Measurements from ENCODE around the gene GALNT17.

The GALNT17 gene

GRCh38 chr7:71439321-71439720, 307.4 kb downstream of the GALNT17 start:
- no peaks in the 10 kb centered on the region for H3K27me3 Mint-ChIP-seq
- peaks cover 0 to 25% of the 10 kb centered on the region in 2 donors for H3K9me3 Mint-ChIP-seq
- no peak for DNase-seq
- no peak for ATAC-seq
- no peak overlapping the region for H3K27ac Mint-ChIP-seq
- peaks cover 11% of the 10 kb centered on the region for H3K4me1 Mint-ChIP-seq
- H3K4me3 Mint-ChIP-seq = no peak overlapping the region

- Mint-ChIP-seq H3K27ac (peak overlapping the region in 1 of 2 donors; percentile 19), H3K27me3 (no peaks in the 10 kb centered on the region), H3K9me3 (peaks cover 4 to 35% of the 10 kb centered on the region in 2 donors), H3K4me1 (peaks cover 11% of the 10 kb centered on the region), H3K4me3 (no peak overlapping the region)
- ATAC-seq (no peak), DNase-seq (no peak)
Observed at GRCh38 chr7:71442492-71443190, 310.7 kb downstream of the GALNT17 start.

- peaks cover 11% of the 10 kb centered on the region for H3K4me1 Mint-ChIP-seq
- peaks cover 8 to 40% of the 10 kb centered on the region in 2 donors for H3K9me3 Mint-ChIP-seq
- ATAC-seq (no peak), DNase-seq (no peak)
- no peak overlapping the region for H3K27ac Mint-ChIP-seq
- no peak overlapping the region for H3K4me3 Mint-ChIP-seq
- no peaks in the 10 kb centered on the region for H3K27me3 Mint-ChIP-seq
Observed at GRCh38 chr7:71443191-71443530, 311.2 kb downstream of the GALNT17 start.

GRCh38 chr7:71444130-71444529, 312.2 kb downstream of the GALNT17 start:
- ATAC-seq = no peak
- H3K4me3 Mint-ChIP-seq = no peak overlapping the region
- DNase-seq = no peak
- no peak overlapping the region for H3K27ac Mint-ChIP-seq
- peaks cover 12 to 45% of the 10 kb centered on the region in 2 donors for H3K9me3 Mint-ChIP-seq
- peaks cover 11% of the 10 kb centered on the region for H3K4me1 Mint-ChIP-seq
- H3K27me3 Mint-ChIP-seq = no peaks in the 10 kb centered on the region

GRCh38 chr7:71453630-71454029, 321.7 kb downstream of the GALNT17 start:
- H3K4me3 Mint-ChIP-seq = no peak overlapping the region
- H3K9me3 Mint-ChIP-seq = peaks cover 0 to 10% of the 10 kb centered on the region in 2 donors
- ATAC-seq (no peak), DNase-seq (no peak)
- no peaks in the 10 kb centered on the region for H3K27me3 Mint-ChIP-seq
- H3K4me1 Mint-ChIP-seq = no peaks in the 10 kb centered on the region
- no peak overlapping the region for H3K27ac Mint-ChIP-seq

GRCh38 chr7:71454981-71455380, 323.0 kb downstream of the GALNT17 start:
- no peak overlapping the region for H3K4me3 Mint-ChIP-seq

GRCh38 chr7:71457021-71457420, 325.1 kb downstream of the GALNT17 start:
- DNase-seq (no peak), ATAC-seq (no peak)
- H3K27ac Mint-ChIP-seq = no peak overlapping the region
- peaks cover 1 to 13% of the 10 kb centered on the region in 2 donors for H3K9me3 Mint-ChIP-seq
- no peaks in the 10 kb centered on the region for H3K4me1 Mint-ChIP-seq
- no peak overlapping the region for H3K4me3 Mint-ChIP-seq
- no peaks in the 10 kb centered on the region for H3K27me3 Mint-ChIP-seq

More at GRCh38 chr7:71454981-71455380, 323.0 kb downstream of the GALNT17 start:
- ATAC-seq (no peak), DNase-seq (no peak)
- H3K27me3 Mint-ChIP-seq = no peaks in the 10 kb centered on the region
- H3K27ac Mint-ChIP-seq = no peak overlapping the region
- peaks cover 0 to 10% of the 10 kb centered on the region in 2 donors for H3K9me3 Mint-ChIP-seq
- H3K4me1 Mint-ChIP-seq = no peaks in the 10 kb centered on the region

- H3K9me3 Mint-ChIP-seq = peaks cover 11 to 23% of the 10 kb centered on the region in 2 donors
- no peak overlapping the region for H3K4me3 Mint-ChIP-seq
- ATAC-seq (no peak), DNase-seq (no peak)
- H3K27ac Mint-ChIP-seq = peak overlapping the region in 1 of 2 donors; percentile 20
- H3K4me1 Mint-ChIP-seq = no peaks in the 10 kb centered on the region
- no peaks in the 10 kb centered on the region for H3K27me3 Mint-ChIP-seq
Observed at GRCh38 chr7:71457846-71458590, 326.1 kb downstream of the GALNT17 start.

GRCh38 chr7:71459132-71459531, 327.2 kb downstream of the GALNT17 start:
- H3K27me3 Mint-ChIP-seq = no peaks in the 10 kb centered on the region
- peaks cover 14 to 25% of the 10 kb centered on the region in 2 donors for H3K9me3 Mint-ChIP-seq
- DNase-seq (no peak), ATAC-seq (no peak)
- no peaks in the 10 kb centered on the region for H3K4me1 Mint-ChIP-seq
- H3K27ac Mint-ChIP-seq = no peak overlapping the region
- no peak overlapping the region for H3K4me3 Mint-ChIP-seq

GRCh38 chr7:71461572-71461971, 329.6 kb downstream of the GALNT17 start:
- Mint-ChIP-seq H3K4me3 (no peak overlapping the region), H3K4me1 (no peaks in the 10 kb centered on the region), H3K27ac (peak overlapping the region in 1 of 2 donors; percentile 75), H3K27me3 (no peaks in the 10 kb centered on the region), H3K9me3 (peaks cover 15 to 25% of the 10 kb centered on the region in 2 donors)
- ATAC-seq (no peak), DNase-seq (no peak)

GRCh38 chr7:71465741-71466189, 333.8 kb downstream of the GALNT17 start:
- DNase-seq = no peak
- ATAC-seq = no peak
- Mint-ChIP-seq H3K4me3 (no peak overlapping the region), H3K9me3 (peaks cover 22 to 27% of the 10 kb centered on the region in 2 donors), H3K27ac (no peak overlapping the region), H3K27me3 (no peaks in the 10 kb centered on the region), H3K4me1 (no peaks in the 10 kb centered on the region)

GRCh38 chr7:71466448-71467145, 334.7 kb downstream of the GALNT17 start:
- Mint-ChIP-seq H3K27ac (no peak overlapping the region), H3K27me3 (no peaks in the 10 kb centered on the region), H3K4me3 (no peak overlapping the region), H3K9me3 (peaks cover 22 to 27% of the 10 kb centered on the region in 2 donors), H3K4me1 (no peaks in the 10 kb centered on the region)
- DNase-seq (no peak), ATAC-seq (no peak)

GRCh38 chr7:71470326-71470725, 338.4 kb downstream of the GALNT17 start:
- DNase-seq = no peak
- Mint-ChIP-seq H3K9me3 (peaks cover 17 to 20% of the 10 kb centered on the region in 2 donors), H3K4me1 (no peaks in the 10 kb centered on the region), H3K27me3 (no peaks in the 10 kb centered on the region), H3K27ac (no peak overlapping the region), H3K4me3 (no peak overlapping the region)
- no peak for ATAC-seq

GRCh38 chr7:71470830-71471229, 338.9 kb downstream of the GALNT17 start:
- no peak for ATAC-seq

GRCh38 chr7:71472962-71473361, 341.0 kb downstream of the GALNT17 start:
- DNase-seq (no peak), ATAC-seq (no peak)
- Mint-ChIP-seq H3K27ac (no peak overlapping the region), H3K9me3 (peaks cover 19 to 20% of the 10 kb centered on the region in 2 donors), H3K27me3 (no peaks in the 10 kb centered on the region), H3K4me1 (no peaks in the 10 kb centered on the region), H3K4me3 (no peak overlapping the region)

More at GRCh38 chr7:71470830-71471229, 338.9 kb downstream of the GALNT17 start:
- no peak for DNase-seq
- Mint-ChIP-seq H3K9me3 (peaks cover 17 to 22% of the 10 kb centered on the region in 2 donors), H3K4me3 (no peak overlapping the region), H3K27ac (no peak overlapping the region), H3K4me1 (no peaks in the 10 kb centered on the region), H3K27me3 (no peaks in the 10 kb centered on the region)

Measured in stimulated activated naive CD8-positive, alpha-beta T cell treated with anti-CD3 and anti-CD28 coated beads, Interleukin-15, amount 100 ng/mL, for 72 hours (primary cell).